NCI-H2107 (cell line): ENCODE results near the gene ANKUB1.

Source experiments
- DNase-seq: peaks from one replicate; lab custom pipeline; 2025; lab: John Stamatoyannopoulos, UW

Gene ANKUB1

GRCh38 chr3:149763565-149764195 lies 28.7 kb downstream of the ANKUB1 start:
- no peak for DNase-seq

- no peak for DNase-seq
Observed at GRCh38 chr3:149753717-149754116, 38.6 kb downstream of the ANKUB1 start.

- no peak for DNase-seq
Observed at GRCh38 chr3:149752788-149753136, 39.6 kb downstream of the ANKUB1 start.

GRCh38 chr3:149752051-149752787 lies 40.1 kb downstream of the ANKUB1 start, which contains the start of gene COMMD2:
Gene COMMD2 (minus strand): TSS chr3:149752489. CDS start chr3:149752444, 45 bp downstream.
- peak; percentile 75 for DNase-seq

GRCh38 chr3:149751551-149751950 lies 40.8 kb downstream of the ANKUB1 start:
- DNase-seq = no peak

GRCh38 chr3:149744606-149745005 lies 47.7 kb downstream of the ANKUB1 start:
- no peak for DNase-seq

- no peak for DNase-seq
Observed at GRCh38 chr3:149744151-149744550, 48.2 kb downstream of the ANKUB1 start.

GRCh38 chr3:149739396-149739795 lies 53.0 kb downstream of the ANKUB1 start:
- DNase-seq = no peak

GRCh38 chr3:149738876-149739275 lies 53.5 kb downstream of the ANKUB1 start:
- DNase-seq = no peak

GRCh38 chr3:149736953-149737205 lies 55.5 kb downstream of the ANKUB1 start:
- DNase-seq = no peak

- DNase-seq = no peak
Observed at GRCh38 chr3:149736175-149736952, 56.0 kb downstream of the ANKUB1 start.

- DNase-seq = no peak
Observed at GRCh38 chr3:149732234-149732633, 60.1 kb downstream of the ANKUB1 start.

- no peak for DNase-seq
Observed at GRCh38 chr3:149727656-149728055, 64.7 kb downstream of the ANKUB1 start.

GRCh38 chr3:149726716-149727407 lies 65.5 kb downstream of the ANKUB1 start:
- DNase-seq = no peak

GRCh38 chr3:149723781-149724180 lies 68.6 kb downstream of the ANKUB1 start:
- no peak for DNase-seq

GRCh38 chr3:149720918-149721317 lies 71.4 kb downstream of the ANKUB1 start:
- no peak for DNase-seq

GRCh38 chr3:149717391-149718056 lies 74.8 kb downstream of the ANKUB1 start:
- DNase-seq = peak; percentile 48

GRCh38 chr3:149716984-149717383 lies 75.4 kb downstream of the ANKUB1 start:
- DNase-seq = no peak

GRCh38 chr3:149715247-149715646 lies 77.1 kb downstream of the ANKUB1 start:
- DNase-seq = no peak

GRCh38 chr3:149713730-149714654 lies 78.4 kb downstream of the ANKUB1 start:
- no peak for DNase-seq
